Naive thymus-derived CD8-positive, alpha-beta T cell (primary cell): Measurements from ENCODE around the gene MRPL46. TPM values are rescaled to one million over a fixed set of nuclear protein-coding genes. Genes with fewer than 3 reads are reported as not detected.
"Not testable (repeated sequence)": the region's sequence is repeated elsewhere in the genome, so short reads cannot be mapped to it uniquely, and the experiment has no call there.

Source experiments
- ATAC-seq, 2 donors: fragments of 150-1000 bp; cut with Tn5 transposase in 1 of 2; sonication (Bioruptor Pico), chemical (Tn5 transposase) in 1 of 2; 1 replicate in 1 of 2; 2 replicates in 1 of 2; pipeline ENCODE4 v1.10.0; 2021; ENCODE audit warnings: mild to moderate bottlenecking in 2 of 2, moderate library complexity in 2 of 2
- POLR2A ChIA-PET: fragments of 350-600 bp; sonication (Branson Sonifier 250); formaldehyde crosslinking; loops from one replicate; lab custom pipeline; 2021; ENCODE audit warnings: antibody characterized with exemption; lab: Charles Lee
- DNase-seq, 10 donors: peaks; one replicate each; pipeline versions ENCODE4 v3.0.0 to v3.0.0-alpha.2; 2020 to 2022
- H3K27ac Mint-ChIP-seq, 10 donors: one replicate each; pipeline ENCODE4 v1.8.0; 2020 to 2022; ENCODE audit warnings: mild to moderate bottlenecking in 10 of 10, mixed read lengths in 10 of 10, moderate library complexity in 4 of 10, inconsistent platforms in 1 of 10
- H3K27me3 Mint-ChIP-seq, 5 donors: one replicate each; pipeline ENCODE4 v1.8.0; 2021 to 2022; ENCODE audit warnings: mixed read lengths in 5 of 5
- H3K36me3 Mint-ChIP-seq, 3 donors: one replicate each; pipeline ENCODE4 v1.8.0; 2020 to 2022; ENCODE audit warnings: mixed read lengths in 3 of 3, mild to moderate bottlenecking in 2 of 3, inconsistent platforms in 1 of 3
- H3K4me1 Mint-ChIP-seq, 4 donors: one replicate each; pipeline ENCODE4 v1.8.0; 2021 to 2022; ENCODE audit warnings: mixed read lengths in 4 of 4
- H3K4me3 Mint-ChIP-seq, 10 donors: one replicate each; pipeline ENCODE4 v1.8.0; 2020 to 2022; ENCODE audit warnings: mild to moderate bottlenecking in 10 of 10, mixed read lengths in 10 of 10, moderate library complexity in 6 of 10, inconsistent platforms in 1 of 10
- H3K9me3 Mint-ChIP-seq, 9 donors: one replicate each; pipeline ENCODE4 v1.8.0; 2020 to 2022; ENCODE audit warnings: mixed read lengths in 9 of 9, mild to moderate bottlenecking in 3 of 9, inconsistent platforms in 1 of 9, moderate library complexity in 1 of 9
- polyA plus RNA-seq, 3 donors: library from polyadenylated mRNA; unstranded; fragments of 300-500 nt; fragmentation: Illumina TruSeq; gene quantifications; one replicate each; pipeline ENCODE4 v1.2.3, GENCODE V29; 2021
- total RNA-seq, 8 experiments: library from RNA in 2 of 8; stranded (reverse) in 2 of 8; gene quantifications; one replicate each; pipeline ENCODE4 v1.2.3 and lab custom pipeline; 2021 to 2026

Gene MRPL46
- total and polyA plus RNA-seq, 5 experiments from 2014 or later: 30.3 to 61.6 (median 41.6) TPM

- H3K27ac Mint-ChIP-seq: no peak overlapping the region
- H3K27me3 Mint-ChIP-seq: no peaks in the 10 kb centered on the region
- H3K9me3 Mint-ChIP-seq: no peaks in the 10 kb centered on the region
- no peaks in the 10 kb centered on the region for H3K4me1 Mint-ChIP-seq
- H3K36me3 Mint-ChIP-seq: peaks cover 0 to 66% (median 6%) of the 10 kb centered on the region in 3 donors
- POLR2A ChIA-PET: no interaction called here
- ATAC-seq: no peak
- H3K4me3 Mint-ChIP-seq: no peak overlapping the region
- peak in 4 of 10 donors; percentile 5 to 39 (median 29) for DNase-seq
Observed at GRCh38 chr15:88476635-88477060, 9.5 kb upstream of the MRPL46 start.

DNA sequence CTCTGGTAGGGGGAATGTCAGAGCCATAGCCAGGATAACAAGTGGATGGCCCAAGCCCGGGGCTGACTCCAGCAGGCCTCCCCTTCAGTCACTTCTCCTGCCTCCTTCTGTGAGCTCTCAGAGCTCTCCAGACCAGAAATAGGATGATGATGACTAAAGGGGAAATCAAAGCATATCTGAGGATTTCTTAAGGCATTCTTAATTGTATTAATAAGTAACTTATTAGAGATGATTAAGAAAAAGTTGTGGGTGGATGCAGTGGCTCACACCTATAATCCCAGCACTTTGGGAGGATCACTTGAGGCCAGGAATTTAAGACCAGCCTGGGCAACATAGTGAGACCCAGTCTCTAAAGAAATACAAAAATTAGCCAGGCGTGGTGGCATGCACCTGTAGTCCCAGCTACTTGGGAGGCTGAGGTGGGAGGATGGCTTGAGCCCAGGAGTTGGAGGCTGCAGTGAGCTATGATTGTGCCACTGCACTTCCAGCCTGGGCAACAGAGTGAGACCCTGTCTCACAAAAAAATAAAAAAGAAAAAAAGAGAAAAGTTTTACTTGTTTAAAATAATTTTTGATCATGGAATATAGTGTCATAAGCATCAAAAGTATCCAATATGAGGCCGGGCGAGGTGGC is 6.6 kb upstream of the MRPL46 start:
- DNase-seq, POLR2A ChIA-PET, H3K27me3 Mint-ChIP-seq, H3K4me3 Mint-ChIP-seq, H3K9me3 Mint-ChIP-seq, H3K27ac Mint-ChIP-seq, ATAC-seq, H3K4me1 Mint-ChIP-seq: not testable (repeated sequence)
- peaks cover 0 to 60% (median 6%) of the 10 kb centered on the region in 3 donors for H3K36me3 Mint-ChIP-seq

DNA sequence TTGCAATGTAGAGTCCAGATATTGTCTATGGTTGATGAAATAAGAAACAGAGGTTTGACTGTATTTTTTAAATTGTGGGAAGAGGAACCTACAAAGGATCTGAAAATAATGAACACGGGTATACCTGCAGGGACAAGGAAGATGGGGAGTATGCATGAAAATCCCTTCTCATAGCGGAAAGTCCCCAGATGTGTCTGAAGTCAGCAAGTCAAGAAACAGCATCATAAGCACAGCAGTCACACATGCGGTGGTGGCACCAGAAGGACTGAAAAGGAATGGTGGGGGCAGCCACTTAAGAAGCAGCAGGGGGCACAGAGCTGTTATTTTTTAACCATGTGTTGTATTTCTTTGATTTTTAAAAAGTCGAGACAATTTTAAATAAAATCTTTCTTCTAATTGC is 5.0 kb upstream of the MRPL46 start:
- POLR2A ChIA-PET: no interaction called here
- H3K36me3 Mint-ChIP-seq: peaks cover 0 to 50% (median 4%) of the 10 kb centered on the region in 3 donors
- no peak overlapping the region for H3K27ac Mint-ChIP-seq
- H3K9me3 Mint-ChIP-seq: no peaks in the 10 kb centered on the region
- ATAC-seq: no peak
- peaks cover 5 to 14% (median 10%) of the 10 kb centered on the region in 4 donors for H3K4me1 Mint-ChIP-seq
- no peak overlapping the region for H3K4me3 Mint-ChIP-seq
- H3K27me3 Mint-ChIP-seq: no peaks in the 10 kb centered on the region
- DNase-seq: no peak

DNA sequence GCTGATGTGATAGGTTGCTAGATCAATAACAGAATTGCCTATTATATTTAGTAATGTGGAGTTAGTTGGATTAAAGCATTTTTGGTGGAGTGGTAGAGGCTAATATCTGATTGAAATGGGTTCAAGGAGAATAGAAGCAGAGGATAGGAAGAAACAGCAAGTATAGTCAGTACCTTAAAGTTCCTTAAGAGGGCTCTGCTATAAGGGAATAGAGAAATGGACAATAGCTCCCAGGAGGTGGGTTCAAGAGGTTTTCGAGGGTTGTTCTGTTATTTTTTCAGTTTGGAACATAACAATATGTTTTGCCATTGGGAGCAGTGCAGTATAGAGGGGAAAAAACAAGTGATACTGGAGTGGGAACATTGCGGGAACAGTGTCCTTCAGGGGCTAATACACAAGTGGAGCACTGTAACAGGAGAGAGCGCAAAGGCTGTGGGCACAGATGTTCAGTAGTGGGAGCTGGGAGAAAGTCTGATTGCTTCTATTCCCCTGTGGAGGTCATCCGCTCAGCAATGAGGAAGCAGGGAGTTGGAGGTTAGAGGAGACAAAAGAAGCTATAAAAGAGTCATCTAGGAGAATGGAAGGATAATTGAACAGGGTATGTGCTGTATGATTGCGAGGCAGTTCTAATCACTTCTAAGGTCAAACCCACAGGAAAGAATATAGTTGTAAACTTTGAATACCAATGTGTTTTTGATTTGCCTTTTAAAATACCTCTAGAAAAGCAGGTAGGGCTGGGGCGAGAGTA is 3.6 kb upstream of the MRPL46 start:
- ATAC-seq (no peak), DNase-seq (no peak)
- peaks cover 0 to 41% (median 4%) of the 10 kb centered on the region in 3 donors for H3K36me3 Mint-ChIP-seq
- POLR2A ChIA-PET: no interaction called here
- no peak overlapping the region for H3K27ac Mint-ChIP-seq
- peaks cover 12 to 27% (median 23%) of the 10 kb centered on the region in 4 donors for H3K4me1 Mint-ChIP-seq
- no peaks in the 10 kb centered on the region for H3K27me3 Mint-ChIP-seq
- no peak overlapping the region for H3K4me3 Mint-ChIP-seq
- no peaks in the 10 kb centered on the region for H3K9me3 Mint-ChIP-seq

GRCh38 chr15:88469321-88469720 is 2.1 kb upstream of the MRPL46 start:
- H3K27ac Mint-ChIP-seq: peak overlapping the region in 1 of 10 donors; percentile 99
- H3K4me3 Mint-ChIP-seq: peak overlapping the region in 3 of 10 donors; percentile 39 to 48 (median 39)
- H3K36me3 Mint-ChIP-seq: peaks cover 0 to 38% (median under 1%) of the 10 kb centered on the region in 3 donors
- no peak for ATAC-seq
- POLR2A ChIA-PET: no interaction called here
- H3K9me3 Mint-ChIP-seq: no peaks in the 10 kb centered on the region
- no peak for DNase-seq
- H3K4me1 Mint-ChIP-seq: peaks cover 14 to 35% (median 25%) of the 10 kb centered on the region in 4 donors
- H3K27me3 Mint-ChIP-seq: no peaks in the 10 kb centered on the region

DNA sequence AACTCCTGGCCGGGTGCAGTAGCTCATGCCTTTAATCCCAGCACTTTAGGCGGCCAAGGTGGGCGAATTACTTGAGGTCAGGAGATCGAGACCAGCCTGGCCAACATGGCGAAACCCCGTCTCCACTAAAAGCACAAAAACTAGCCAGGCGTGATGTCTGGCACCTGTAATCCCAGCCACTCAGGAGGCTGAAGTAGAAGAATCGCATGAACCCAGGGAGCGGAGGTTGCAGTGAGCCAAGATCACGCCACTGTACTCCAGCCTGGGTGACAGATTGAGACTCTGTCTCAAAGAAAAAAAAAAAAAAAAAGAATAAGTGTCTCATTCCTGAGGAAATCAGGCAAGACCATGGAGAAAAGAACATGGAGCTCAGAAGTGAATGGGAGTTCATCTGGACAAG is 1.5 kb upstream of the MRPL46 start:
- Mint-ChIP-seq H3K27ac (peak overlapping the region in 2 of 10 donors; percentile 99 to 100), H3K4me3 (peak overlapping the region in 9 of 10 donors; percentile 39 to 99 (median 95)), H3K36me3 (peaks cover 0 to 38% (median 0%) of the 10 kb centered on the region in 3 donors), H3K4me1 (peaks cover 14 to 35% (median 25%) of the 10 kb centered on the region in 4 donors)
- H3K27me3 Mint-ChIP-seq, ATAC-seq, DNase-seq, H3K9me3 Mint-ChIP-seq: not testable (repeated sequence)
- POLR2A ChIA-PET: interaction anchor here (2.2 kb wide), 1 partner anchor 167 kb away, joined by 10 read pairs; no protein-coding TSS in a partner anchor

DNA sequence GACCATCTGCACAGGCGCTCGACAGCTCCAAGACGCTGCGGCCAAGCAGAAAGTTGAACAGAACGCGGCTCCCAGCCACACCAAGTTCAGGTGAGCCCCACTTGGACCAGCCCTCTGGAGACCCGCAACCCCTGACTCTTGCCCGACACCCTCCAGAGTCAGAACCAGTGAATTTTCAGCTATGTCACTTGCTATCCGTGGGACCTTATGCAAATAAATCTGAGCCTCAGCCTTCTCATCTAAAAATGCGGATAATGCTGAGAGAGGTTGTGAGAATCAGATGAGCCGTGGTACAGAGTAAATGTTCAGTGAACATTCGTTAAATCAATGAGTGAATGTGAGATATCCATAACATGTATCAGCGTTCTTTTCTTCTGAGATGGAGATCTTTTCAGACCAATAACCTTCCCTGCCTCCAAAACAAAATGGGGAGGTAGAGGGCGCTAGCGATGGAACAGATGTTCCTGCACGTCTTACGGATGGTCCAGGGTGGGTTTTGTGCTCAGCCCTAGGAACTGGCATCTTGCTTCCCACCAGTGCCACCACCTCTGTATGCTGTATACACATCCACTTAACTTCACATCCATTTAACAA is 844 bp upstream of the MRPL46 start:
- ATAC-seq (no peak), DNase-seq (no peak)
- Mint-ChIP-seq H3K9me3 (no peaks in the 10 kb centered on the region), H3K27me3 (no peaks in the 10 kb centered on the region), H3K36me3 (peaks cover 0 to 42% (median 0%) of the 10 kb centered on the region in 3 donors), H3K4me1 (peaks cover 15 to 35% (median 26%) of the 10 kb centered on the region in 4 donors), H3K4me3 (peak overlapping the region; percentile 93 to 99 (median 96)), H3K27ac (peak overlapping the region; percentile 92 to 100 (median 99))
- POLR2A ChIA-PET: interaction anchor here (1.0 to 2.2 kb wide), 12 partner anchors 11 to 867 kb away, joined by 3 to 12 read pairs (median 6); partner anchors contain the start of genes AEN, ISG20 and POLG

DNA sequence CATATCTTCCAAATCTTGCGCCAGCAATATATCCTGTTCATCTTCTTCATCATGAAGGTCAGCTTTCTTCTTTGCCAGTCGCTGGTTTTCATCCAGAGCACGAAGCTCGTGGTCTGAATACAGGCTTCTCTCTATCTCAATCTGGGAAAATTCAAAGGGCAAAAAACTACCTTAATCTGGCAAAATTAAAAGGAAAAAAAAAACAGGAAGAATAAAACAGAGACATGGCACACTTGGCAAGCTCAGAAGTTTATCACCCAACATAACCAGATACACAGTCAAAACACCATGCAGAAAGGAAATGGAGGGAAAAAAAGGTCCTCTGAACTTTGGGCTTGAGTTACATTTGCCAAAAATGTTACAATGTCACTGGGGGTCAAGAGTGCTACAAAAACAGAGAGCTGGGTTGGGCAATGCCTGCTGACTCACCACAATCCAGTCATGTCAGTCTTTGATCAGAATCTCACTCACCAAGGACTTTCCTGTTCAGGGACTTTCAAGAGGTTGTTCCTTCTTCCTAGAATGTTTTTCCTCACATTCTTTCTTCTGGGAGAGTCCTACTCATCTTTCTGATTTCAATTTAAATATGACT is 1.5 kb downstream of the MRPL46 start:
- H3K9me3 Mint-ChIP-seq: no peaks in the 10 kb centered on the region
- H3K4me1 Mint-ChIP-seq: peaks cover 16 to 35% (median 26%) of the 10 kb centered on the region in 4 donors
- peaks cover 0 to 49% (median 0%) of the 10 kb centered on the region in 3 donors for H3K36me3 Mint-ChIP-seq
- H3K4me3 Mint-ChIP-seq: peak overlapping the region; percentile 7 to 98 (median 94)
- DNase-seq: no peak
- POLR2A ChIA-PET: interaction anchor here (0.9 kb wide), 1 partner anchor 155 kb away, joined by 3 read pairs; the partner anchor contains the start of gene AEN
- no peaks in the 10 kb centered on the region for H3K27me3 Mint-ChIP-seq
- H3K27ac Mint-ChIP-seq: peak overlapping the region in 2 of 10 donors; percentile 15 to 64
- ATAC-seq: no peak

DNA sequence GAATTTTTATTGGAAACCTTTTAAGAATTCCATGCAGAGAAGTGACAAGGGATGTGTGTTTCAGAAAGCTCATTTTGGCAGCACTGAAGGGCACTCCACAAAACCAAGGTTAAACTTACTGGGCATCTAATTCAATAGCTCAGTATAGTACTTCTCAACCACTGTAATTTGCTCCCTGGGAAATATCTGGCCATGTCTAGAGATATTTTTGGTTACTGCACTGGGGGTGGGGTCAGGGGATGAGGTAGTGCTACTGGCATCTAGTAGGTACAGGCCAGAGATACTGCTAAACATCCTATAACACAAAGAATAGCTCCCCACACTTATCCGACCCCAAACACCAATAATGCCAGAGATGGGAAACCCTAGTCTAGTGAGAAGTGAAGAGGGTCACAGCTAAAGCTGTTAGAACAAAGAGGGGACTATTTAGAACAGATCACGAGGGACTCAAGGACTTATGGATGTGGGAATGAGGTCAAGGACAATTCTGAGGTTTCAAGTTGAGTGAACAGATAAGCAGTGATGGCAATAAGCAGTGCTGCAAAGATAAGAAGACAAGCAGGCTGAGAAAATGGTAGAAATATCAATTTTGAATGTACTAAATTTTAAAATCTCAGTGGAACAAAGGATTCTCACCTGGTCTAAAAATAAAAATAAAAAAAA is 3.2 kb downstream of the MRPL46 start:
- H3K36me3 Mint-ChIP-seq: peaks cover 0 to 67% (median 12%) of the 10 kb centered on the region in 3 donors
- H3K4me3 Mint-ChIP-seq: peak overlapping the region in 4 of 10 donors; percentile 16 to 36 (median 21)
- no peak for ATAC-seq
- DNase-seq: no peak
- peak overlapping the region in 1 of 10 donors; percentile 34 for H3K27ac Mint-ChIP-seq
- POLR2A ChIA-PET: interaction anchor here (1.2 kb wide), 1 partner anchor 9 kb away, joined by 3 read pairs; no protein-coding TSS in a partner anchor
- H3K4me1 Mint-ChIP-seq: peaks cover 16 to 35% (median 26%) of the 10 kb centered on the region in 4 donors
- H3K27me3 Mint-ChIP-seq: no peaks in the 10 kb centered on the region
- H3K9me3 Mint-ChIP-seq: no peaks in the 10 kb centered on the region

GRCh38 chr15:88456733-88457132 is 10.5 kb downstream of the MRPL46 start:
- no peak overlapping the region for H3K27ac Mint-ChIP-seq
- DNase-seq (no peak), ATAC-seq (no peak)
- POLR2A ChIA-PET: no interaction called here
- H3K27me3 Mint-ChIP-seq: no peaks in the 10 kb centered on the region
- no peak overlapping the region for H3K4me3 Mint-ChIP-seq
- peaks cover 5 to 13% (median 8%) of the 10 kb centered on the region in 4 donors for H3K4me1 Mint-ChIP-seq
- H3K36me3 Mint-ChIP-seq: peaks cover 0 to 47% (median 12%) of the 10 kb centered on the region in 3 donors
- no peaks in the 10 kb centered on the region for H3K9me3 Mint-ChIP-seq

- Mint-ChIP-seq H3K27me3 (peaks cover 0 to under 1% (median 0%) of the 10 kb centered on the region in 5 donors), H3K27ac (peak overlapping the region in 6 of 10 donors; percentile 10 to 83 (median 44)), H3K9me3 (no peaks in the 10 kb centered on the region), H3K4me1 (peaks cover 5 to 15% (median 9%) of the 10 kb centered on the region in 4 donors), H3K4me3 (no peak overlapping the region), H3K36me3 (peaks cover 0 to 31% (median 7%) of the 10 kb centered on the region in 3 donors)
- POLR2A ChIA-PET: interaction anchor here (1.4 to 2.0 kb wide), 2 partner anchors 9 to 12 kb away, joined by 3 to 9 read pairs; partner anchors contain the start of genes MRPL46 and MRPS11
- peak; percentile 77 to 81 for ATAC-seq
- peak in 7 of 10 donors; percentile 5 to 23 (median 16) for DNase-seq
Observed at GRCh38 chr15:88454867-88455810, 12.0 kb downstream of the MRPL46 start.
